Measurements from ENCODE around the gene SPTBN2. TPM values are rescaled to one million over a fixed set of nuclear protein-coding genes. Genes with fewer than 3 reads are reported as not detected.

Gene SPTBN2
- total RNA-seq, 1 donor from 2014 or later: 18.1 TPM

GRCh38 chr11:66686100-66686785, 42.8 kb downstream of the SPTBN2 start:
- DNase-seq (ENCODE audit: low read depth in 2 of 2): no peak

- DNase-seq (ENCODE audit: low read depth in 2 of 2): no peak
Observed at GRCh38 chr11:66685276-66686099, 43.5 kb downstream of the SPTBN2 start.

DNA sequence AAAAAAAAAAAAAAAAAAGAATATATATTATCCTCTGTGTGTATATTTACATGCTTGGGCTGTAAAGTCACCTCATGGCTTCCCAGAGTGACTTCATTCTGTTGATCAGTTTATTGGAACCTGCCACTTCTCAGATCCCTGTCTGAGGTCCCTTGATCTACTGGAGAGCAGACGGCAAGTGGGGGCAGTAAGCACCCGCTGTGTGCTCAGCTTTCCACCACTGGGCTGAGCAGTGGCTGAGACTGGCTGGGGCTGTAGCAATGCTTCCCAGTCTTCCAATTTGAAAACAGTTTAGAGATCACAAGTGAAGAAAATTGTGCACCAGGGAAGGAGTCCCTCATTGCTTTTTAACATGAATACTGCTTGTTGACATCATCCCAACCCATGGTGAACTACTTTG, 44.4 kb downstream of the SPTBN2 start:
- no peak for DNase-seq (ENCODE audit: low read depth in 2 of 2)

- no peak for DNase-seq (ENCODE audit: low read depth in 2 of 2)
Observed at GRCh38 chr11:66683877-66684276, 45.1 kb downstream of the SPTBN2 start.

- DNase-seq (ENCODE audit: low read depth in 2 of 2): no peak
Observed at GRCh38 chr11:66680966-66681645, 47.9 kb downstream of the SPTBN2 start.

- DNase-seq (ENCODE audit: low read depth in 2 of 2): peak; percentile 90 to 98
Observed at GRCh38 chr11:66677599-66678375, 51.2 kb downstream of the SPTBN2 start, which contains the start of gene RBM4B. Gene RBM4B, minus strand, starts transcription at chr11:66677887. Its CDS starts 808 bp downstream, at chr11:66677079.

DNA sequence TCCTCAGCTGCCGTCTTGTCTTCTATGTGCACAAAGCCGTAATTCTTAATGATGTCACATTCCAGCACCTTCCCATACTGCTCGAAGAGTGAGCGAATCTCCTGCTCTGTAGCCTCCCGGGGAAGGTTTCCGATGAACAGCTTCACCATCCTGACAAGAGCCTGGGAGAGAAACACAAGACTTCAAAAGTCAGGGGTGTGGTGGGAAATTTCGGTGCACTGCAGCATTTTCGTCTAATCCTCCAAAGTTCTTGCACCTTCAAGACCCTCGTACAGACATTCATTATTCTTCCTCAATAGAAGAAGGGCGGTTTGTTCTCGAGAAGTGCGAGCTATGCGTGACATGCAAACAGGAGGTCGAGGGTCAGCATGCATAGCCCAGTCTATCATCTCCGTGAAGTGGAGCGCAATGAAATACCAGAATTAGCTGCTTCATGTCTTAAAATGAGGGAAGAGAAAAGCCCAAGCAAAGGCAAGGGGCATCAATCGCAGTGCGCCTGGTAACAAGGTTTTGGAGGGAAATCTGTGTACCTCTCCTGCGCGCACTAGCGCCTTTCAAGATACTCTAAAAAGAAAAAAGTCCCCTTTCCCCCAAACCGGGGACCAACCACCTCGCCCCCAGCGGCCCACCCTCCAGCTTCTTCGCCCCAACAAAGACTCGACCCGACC, 52.0 kb downstream of the SPTBN2 start:
- DNase-seq (ENCODE audit: low read depth in 2 of 2): no peak

DNA sequence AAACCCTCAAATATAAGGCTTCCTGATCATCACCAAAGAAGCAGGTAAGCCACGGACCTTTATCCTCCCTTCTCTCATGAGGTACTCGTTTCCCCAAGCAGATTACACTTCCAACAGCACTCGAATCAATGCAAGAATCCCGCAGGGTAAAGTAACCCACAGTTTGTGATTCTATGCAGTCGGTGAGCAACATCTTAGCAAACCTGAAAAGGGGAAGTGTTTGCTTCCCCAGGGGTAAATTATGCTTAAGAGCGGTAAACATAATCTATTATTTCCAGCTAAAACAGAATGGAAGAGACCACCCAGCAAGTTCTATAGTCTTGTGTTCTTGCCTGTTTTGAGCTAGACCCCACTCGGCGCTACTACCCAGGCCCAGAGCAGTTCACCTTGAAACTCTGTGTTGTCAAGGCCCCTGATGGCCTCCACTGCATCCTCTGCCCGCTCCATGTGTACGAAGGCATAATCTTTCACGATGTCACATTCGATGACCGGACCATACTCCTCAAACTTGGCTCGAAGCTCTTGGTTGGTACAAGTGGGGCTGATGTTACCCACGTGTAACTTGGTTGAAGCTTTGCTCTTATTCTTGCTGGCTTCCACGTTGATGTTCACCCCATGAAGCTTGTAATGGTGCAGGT, 52.6 kb downstream of the SPTBN2 start:
- no peak for DNase-seq (ENCODE audit: low read depth in 2 of 2)

GRCh38 chr11:66674964-66675602, 53.9 kb downstream of the SPTBN2 start:
- no peak for DNase-seq (ENCODE audit: low read depth in 2 of 2)

GRCh38 chr11:66670816-66671215, 58.2 kb downstream of the SPTBN2 start:
- DNase-seq (ENCODE audit: low read depth in 2 of 2): no peak

- DNase-seq (ENCODE audit: low read depth in 2 of 2): no peak
Observed at GRCh38 chr11:66665369-66665768, 63.6 kb downstream of the SPTBN2 start.

DNA sequence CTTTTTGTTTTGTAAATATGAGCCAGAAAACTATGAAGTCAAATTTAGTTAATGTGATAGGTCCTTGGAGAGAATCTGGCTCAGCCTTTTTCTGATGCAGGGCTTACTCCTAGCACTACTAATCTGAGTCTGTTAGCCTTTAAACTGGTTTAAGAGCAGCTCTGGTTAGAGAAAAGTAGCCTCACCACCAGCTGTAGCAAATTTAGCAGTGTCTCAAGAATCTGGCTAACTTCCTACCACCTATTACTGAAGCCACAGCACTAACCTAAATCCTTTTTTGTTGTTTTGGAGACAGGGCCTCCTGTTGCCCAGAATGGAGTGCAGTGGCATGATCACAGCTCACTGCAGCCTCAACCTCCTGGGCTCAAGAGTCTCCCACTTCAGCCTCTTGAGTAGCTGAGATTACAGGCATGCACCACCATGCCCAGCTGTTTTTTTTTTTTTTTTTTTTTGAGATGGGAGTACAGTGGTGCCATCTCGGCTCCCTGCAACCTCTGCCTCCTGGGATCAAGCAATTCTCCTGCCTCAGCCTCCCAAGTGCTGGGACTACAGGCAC, 65.2 kb downstream of the SPTBN2 start:
- DNase-seq (ENCODE audit: low read depth in 2 of 2): no peak

DNA sequence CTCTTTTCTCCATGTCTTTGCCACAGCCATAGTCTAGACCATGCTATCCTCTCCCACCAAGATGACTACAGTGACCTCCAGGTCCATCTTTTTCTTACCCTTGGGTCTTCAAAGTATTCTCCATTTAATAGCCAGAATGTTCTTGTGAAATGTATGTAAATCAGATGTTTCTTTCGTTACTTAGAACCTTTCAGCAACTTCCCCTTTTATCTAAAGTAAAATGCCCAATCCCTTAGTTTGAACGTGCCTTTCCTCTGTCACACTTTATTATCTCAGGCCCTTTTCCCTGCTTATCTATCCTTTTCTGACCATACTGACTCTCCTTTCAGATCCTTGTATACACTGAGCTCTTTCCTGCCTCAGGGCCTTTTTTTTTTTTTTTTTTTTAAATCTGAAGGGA, 69.3 kb downstream of the SPTBN2 start:
- no peak for DNase-seq (ENCODE audit: low read depth in 2 of 2)

DNA sequence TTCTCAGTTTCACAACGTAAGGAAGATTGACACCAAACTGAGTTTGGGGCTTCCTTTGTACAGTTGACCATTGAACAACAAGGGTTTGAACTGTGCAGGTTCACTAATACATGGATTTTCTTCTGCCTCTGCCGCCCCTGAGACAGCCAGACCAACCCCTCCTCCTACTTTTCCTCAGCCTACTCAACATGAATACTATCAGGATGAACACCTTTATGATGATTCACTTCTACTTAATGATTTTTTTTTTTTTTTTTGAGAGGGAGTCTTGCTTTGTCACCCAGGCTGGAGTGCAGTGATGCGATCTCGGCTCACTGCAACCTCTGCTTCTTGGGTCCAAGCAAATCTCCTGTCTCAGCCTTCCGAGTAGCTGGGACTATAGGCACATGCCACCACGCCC, 75.9 kb downstream of the SPTBN2 start:
- DNase-seq (ENCODE audit: low read depth in 2 of 2): no peak

DNA sequence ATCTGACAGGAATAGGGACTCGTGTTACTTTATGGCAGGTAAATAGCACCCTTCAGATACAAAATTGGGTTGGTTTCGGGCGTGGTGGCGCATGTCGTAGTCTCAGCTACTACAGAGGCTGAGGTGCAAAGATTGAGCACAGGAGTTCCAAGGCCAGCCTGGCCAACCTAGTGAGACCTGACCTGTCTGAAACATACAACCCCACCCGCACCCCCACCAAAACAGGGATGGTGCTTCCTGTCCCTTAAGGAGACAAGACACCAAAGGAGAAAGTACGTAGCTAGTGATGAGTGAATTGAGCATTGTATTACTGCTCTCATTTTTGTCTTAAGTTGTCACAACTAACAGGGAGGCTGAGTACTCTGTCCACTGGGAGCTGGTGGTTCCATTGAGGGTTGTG, 76.4 kb downstream of the SPTBN2 start:
- DNase-seq (ENCODE audit: low read depth in 2 of 2): no peak

GRCh38 chr11:66651016-66651415, 78.0 kb downstream of the SPTBN2 start:
- no peak for DNase-seq (ENCODE audit: low read depth in 2 of 2)

GRCh38 chr11:66649903-66650302, 79.1 kb downstream of the SPTBN2 start:
- DNase-seq (ENCODE audit: low read depth in 2 of 2): no peak

DNA sequence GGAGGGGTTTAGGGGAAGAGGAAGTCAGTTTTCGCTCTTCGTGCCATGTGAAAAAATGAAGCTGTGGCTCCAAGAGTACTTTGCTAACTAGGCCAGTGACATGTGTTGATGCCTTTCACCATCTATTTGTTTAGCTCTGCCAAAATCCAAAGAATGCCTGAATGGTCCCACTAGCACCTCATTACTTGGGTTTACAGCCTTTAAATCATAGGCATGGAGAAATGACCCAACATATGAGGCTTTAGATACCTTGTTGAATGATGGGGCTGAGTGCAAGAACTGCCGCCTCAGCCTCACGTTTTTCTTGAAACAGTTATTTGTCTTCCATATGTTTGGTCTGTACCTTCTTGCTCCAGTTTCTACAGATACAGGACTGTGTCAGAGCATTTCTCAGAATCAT, 82.2 kb downstream of the SPTBN2 start:
- DNase-seq (ENCODE audit: low read depth in 2 of 2): no peak

DNA sequence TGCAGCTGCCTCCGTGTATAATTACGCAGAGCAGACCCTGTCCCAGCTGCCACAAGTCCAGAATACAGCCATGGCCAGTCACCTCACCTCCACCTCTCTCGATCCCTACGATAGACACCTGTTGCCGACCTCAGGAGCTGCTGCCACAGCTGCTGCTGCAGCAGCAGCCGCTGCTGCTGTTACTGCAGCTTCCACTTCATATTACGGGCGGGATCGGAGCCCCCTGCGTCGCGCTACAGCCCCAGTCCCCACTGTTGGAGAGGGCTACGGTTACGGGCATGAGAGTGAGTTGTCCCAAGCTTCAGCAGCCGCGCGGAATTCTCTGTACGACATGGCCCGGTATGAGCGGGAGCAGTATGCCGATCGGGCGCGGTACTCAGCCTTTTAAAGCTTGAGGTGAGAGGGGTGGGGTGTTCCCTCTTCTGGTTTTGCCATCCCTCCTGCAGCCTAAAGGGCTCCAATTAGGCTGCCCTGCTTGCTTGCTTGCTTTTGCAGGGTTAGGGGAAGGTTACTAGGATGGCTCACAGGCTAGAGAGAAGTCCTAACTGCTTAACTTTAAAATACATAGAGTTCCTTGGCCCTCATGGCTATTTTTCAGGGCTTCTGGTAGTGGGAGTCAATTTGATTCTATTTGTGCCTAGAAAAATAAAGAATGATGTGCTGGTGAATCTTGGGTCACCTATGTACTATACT, 85.1 kb downstream of the SPTBN2 start:
- DNase-seq (ENCODE audit: low read depth in 2 of 2): no peak

Measured in dermis microvascular lymphatic vessel endothelial cell (primary cell).